ENCODE data around the gene DGKD. TPM values are rescaled to one million over a fixed set of nuclear protein-coding genes. Genes with fewer than 3 reads are reported as not detected.

DGKD gene
- total and polyA plus RNA-seq, 9 of the 15 experiments (the other 6 are each of a cell fraction or from before 2014, with no cell fraction given): 0.52 to 29.5 (median 10.6) TPM

DNA sequence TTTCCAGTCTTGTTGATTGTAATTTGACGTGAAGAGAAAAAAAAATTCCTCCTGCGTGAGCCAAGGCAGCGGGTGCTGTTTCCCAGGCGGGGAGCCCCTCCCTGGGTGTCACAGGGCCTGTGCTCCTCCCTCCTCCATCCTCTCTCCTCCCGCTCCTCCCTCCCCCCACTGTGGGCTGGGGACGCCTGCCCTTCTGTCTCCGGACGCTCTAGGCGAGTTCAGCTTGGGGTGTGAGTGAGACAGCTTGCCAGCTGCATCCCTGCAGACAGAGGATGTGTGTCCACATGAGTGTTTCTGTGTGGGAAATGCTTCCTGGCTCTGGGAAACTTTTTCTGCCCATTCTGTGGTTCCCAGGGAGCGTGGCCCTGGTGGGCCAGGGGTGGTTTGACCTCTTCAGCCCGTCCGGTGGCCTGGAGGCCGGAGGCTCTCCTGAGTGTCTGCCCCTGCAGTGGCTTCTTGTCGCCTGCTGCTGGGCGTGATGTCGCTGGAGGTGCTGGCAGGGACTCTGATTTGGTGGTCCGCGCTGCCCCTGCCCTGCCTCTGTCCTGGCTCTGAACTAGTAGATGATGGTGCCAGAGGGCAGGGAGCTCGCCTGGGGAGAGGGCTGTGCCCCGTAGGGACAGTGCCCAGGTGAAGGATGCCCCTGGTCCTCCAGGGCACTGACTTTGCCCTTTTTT lies 115.9 kb downstream of the DGKD start:
- Histone ChIP-seq H3K27ac (ENCODE audit: extremely low read depth, low read depth, low read length) (no peak overlapping the region; the same call in 2 of the 3 replicates), H3K36me3 (ENCODE audit: control insufficient read depth, insufficient read depth, low read length) (peaks cover 24% of the 10 kb centered on the region; the same call in 2 of the 3 replicates), H3K9ac (ENCODE audit: insufficient read depth in 1 of 2, low read depth in 2 of 2, low read length in 2 of 2) (peak overlapping the region in 1 of 2 experiments; percentile 52; a peak in 2 of 4 replicates), H2AFZ (ENCODE audit: low read depth, low read length) (0 out of 2 replicates have a peak overlapping the region, but pooled peaks have one; percentile 4), H3K4me1 (replicated peaks in 1 of 2; ENCODE audit: control insufficient read depth in 2 of 2, insufficient read depth in 2 of 2, low read length in 2 of 2) (peaks cover 4 to 39% of the 10 kb centered on the region in 2 experiments; a peak in 3 of 5 replicates), H3K79me2 (ENCODE audit: control insufficient read depth, insufficient read depth, low read length) (no peaks in the 10 kb centered on the region), H3K4me2 (ENCODE audit: insufficient read depth, low read length) (no peak overlapping the region), H3K9me1 (ENCODE audit: control insufficient read depth, insufficient read depth, low read length) (no peaks in the 10 kb centered on the region), H3K27me3 (ENCODE audit: control insufficient read depth in 2 of 2, insufficient read depth in 2 of 2, low read length in 2 of 2) (no peaks in the 10 kb centered on the region), H4K20me1 (replicated peaks; ENCODE audit: control insufficient read depth, insufficient read depth, low read length) (no peaks in the 10 kb centered on the region), H3K4me3 (no peak overlapping the region), H3K9me3 (replicated peaks; ENCODE audit: control insufficient read depth, insufficient read depth, low read depth, low read length) (no peaks in the 10 kb centered on the region)
- intact Hi-C loops (cut with micrococcal nuclease): no loop called here
- BruUV-seq (replicated peaks): no TSS peak
- ATAC-seq (peak; percentile 77), FAIRE-seq (no peak), DNase-seq (ENCODE audit: extremely low read depth in 1 of 4, low spot score in 3 of 4) (peak; percentile 27 to 43 (median 32))
- CTCF ChIA-PET (ENCODE audit: low intra/inter-chr PET ratio): no interaction called here
- POLR2A ChIA-PET: interaction anchor here (0.5 kb wide), 2 partner anchors 20 to 558 kb away, joined by 3 read pairs; no protein-coding TSS in a partner anchor
- in situ Hi-C loops (cut with MboI): no loop called here
- whole genome bisulfite sequencing (ENCODE audit: insufficient coverage, low coverage, missing lambda C conversion rate): 67% methylated on average over 10 of the region's 20 CpGs
- TF ChIP-seq ZNF121 (CRISPR knock-in tag; conservative IDR thresholded peaks at IDR 0.05) (no peak), ATF1 (CRISPR knock-in tag; IDR thresholded peaks at IDR 0.05) (no peak), ATF1 (tag; IDR thresholded peaks at IDR 0.05) (no peak), ZNF263 (CRISPR knock-in tag; IDR thresholded peaks at IDR 0.05; ENCODE audit: borderline replicate concordance) (peak; percentile 64; the same call in 1 of the 2 replicates), NFIC (IDR thresholded peaks at IDR 0.05) (peak; percentile 34)
- TF ChIP-seq, protein P1, sequence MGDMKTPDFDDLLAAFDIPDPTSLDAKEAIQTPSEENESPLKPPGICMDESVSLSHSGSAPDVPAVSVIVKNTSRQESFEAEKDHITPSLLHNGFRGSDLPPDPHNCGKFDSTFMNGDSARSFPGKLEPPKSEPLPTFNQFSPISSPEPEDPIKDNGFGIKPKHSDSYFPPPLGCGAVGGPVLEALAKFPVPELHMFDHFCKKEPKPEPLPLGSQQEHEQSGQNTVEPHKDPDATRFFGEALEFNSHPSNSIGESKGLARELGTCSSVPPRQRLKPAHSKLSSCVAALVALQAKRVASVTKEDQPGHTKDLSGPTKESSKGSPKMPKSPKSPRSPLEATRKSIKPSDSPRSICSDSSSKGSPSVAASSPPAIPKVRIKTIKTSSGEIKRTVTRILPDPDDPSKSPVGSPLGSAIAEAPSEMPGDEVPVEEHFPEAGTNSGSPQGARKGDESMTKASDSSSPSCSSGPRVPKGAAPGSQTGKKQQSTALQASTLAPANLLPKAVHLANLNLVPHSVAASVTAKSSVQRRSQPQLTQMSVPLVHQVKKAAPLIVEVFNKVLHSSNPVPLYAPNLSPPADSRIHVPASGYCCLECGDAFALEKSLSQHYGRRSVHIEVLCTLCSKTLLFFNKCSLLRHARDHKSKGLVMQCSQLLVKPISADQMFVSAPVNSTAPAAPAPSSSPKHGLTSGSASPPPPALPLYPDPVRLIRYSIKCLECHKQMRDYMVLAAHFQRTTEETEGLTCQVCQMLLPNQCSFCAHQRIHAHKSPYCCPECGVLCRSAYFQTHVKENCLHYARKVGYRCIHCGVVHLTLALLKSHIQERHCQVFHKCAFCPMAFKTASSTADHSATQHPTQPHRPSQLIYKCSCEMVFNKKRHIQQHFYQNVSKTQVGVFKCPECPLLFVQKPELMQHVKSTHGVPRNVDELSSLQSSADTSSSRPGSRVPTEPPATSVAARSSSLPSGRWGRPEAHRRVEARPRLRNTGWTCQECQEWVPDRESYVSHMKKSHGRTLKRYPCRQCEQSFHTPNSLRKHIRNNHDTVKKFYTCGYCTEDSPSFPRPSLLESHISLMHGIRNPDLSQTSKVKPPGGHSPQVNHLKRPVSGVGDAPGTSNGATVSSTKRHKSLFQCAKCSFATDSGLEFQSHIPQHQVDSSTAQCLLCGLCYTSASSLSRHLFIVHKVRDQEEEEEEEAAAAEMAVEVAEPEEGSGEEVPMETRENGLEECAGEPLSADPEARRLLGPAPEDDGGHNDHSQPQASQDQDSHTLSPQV (IDR thresholded peaks at IDR 0.05): peak; percentile 3; the same call in 1 of the 2 replicates
- TF ChIP-seq, protein P2, sequence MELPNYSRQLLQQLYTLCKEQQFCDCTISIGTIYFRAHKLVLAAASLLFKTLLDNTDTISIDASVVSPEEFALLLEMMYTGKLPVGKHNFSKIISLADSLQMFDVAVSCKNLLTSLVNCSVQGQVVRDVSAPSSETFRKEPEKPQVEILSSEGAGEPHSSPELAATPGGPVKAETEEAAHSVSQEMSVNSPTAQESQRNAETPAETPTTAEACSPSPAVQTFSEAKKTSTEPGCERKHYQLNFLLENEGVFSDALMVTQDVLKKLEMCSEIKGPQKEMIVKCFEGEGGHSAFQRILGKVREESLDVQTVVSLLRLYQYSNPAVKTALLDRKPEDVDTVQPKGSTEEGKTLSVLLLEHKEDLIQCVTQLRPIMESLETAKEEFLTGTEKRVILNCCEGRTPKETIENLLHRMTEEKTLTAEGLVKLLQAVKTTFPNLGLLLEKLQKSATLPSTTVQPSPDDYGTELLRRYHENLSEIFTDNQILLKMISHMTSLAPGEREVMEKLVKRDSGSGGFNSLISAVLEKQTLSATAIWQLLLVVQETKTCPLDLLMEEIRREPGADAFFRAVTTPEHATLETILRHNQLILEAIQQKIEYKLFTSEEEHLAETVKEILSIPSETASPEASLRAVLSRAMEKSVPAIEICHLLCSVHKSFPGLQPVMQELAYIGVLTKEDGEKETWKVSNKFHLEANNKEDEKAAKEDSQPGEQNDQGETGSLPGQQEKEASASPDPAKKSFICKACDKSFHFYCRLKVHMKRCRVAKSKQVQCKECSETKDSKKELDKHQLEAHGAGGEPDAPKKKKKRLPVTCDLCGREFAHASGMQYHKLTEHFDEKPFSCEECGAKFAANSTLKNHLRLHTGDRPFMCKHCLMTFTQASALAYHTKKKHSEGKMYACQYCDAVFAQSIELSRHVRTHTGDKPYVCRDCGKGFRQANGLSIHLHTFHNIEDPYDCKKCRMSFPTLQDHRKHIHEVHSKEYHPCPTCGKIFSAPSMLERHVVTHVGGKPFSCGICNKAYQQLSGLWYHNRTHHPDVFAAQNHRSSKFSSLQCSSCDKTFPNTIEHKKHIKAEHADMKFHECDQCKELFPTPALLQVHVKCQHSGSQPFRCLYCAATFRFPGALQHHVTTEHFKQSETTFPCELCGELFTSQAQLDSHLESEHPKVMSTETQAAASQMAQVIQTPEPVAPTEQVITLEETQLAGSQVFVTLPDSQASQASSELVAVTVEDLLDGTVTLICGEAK (IDR thresholded peaks at IDR 0.05): no peak
- TF ChIP-seq, protein P2 (CRISPR knock-in tag; IDR thresholded peaks at IDR 0.05): no peak
